IMR-90 (cell line): Measurements from ENCODE around the gene PRPF6. TPM values are rescaled to one million over a fixed set of nuclear protein-coding genes. Genes with fewer than 3 reads are reported as not detected.

Experiments
- ATAC-seq: fragments of 200-7000 bp; cut with Tn5 transposase; 2 replicates; pipeline ENCODE4 v1.9.1; 2020; ENCODE audit warnings: low read depth, mild to moderate bottlenecking, moderate library complexity
- BruUV-seq: library from RNA; stranded (reverse); fragments of 400-500 nt; replicated peaks from 2 replicates; lab custom pipeline; 2021; lab: Mats Ljungman, UMichigan
- CTCF ChIA-PET: fragments of 300-600 bp; formaldehyde crosslinking; extraction: SDS; loops from one replicate; lab custom pipeline; 2021; ENCODE audit warnings: antibody characterized with exemption; lab: Yijun Ruan, JAX
- POLR2A ChIA-PET: fragments of 300-600 bp; sonication (Branson Sonifier 250); formaldehyde crosslinking; loops from one replicate; lab custom pipeline; 2022; ENCODE audit warnings: antibody characterized with exemption; ENCODE audit not compliant: unreplicated experiment; lab: Charles Lee
- DNase-seq: peaks from one replicate; pipeline ENCODE4 v3.0.0; 2013
- H2AFZ ChIP-seq: replicated peaks from 2 replicates; pipeline ENCODE3; 2013; ENCODE audit warnings: low read length, mild to moderate bottlenecking; ENCODE audit not compliant: poor library complexity
- H2AK5ac ChIP-seq: 2 replicates; pipeline ENCODE4 v1.6.1; 2013; ENCODE audit warnings: low read depth, low read length, inconsistent platforms
- H2AK9ac ChIP-seq: replicated peaks from 2 replicates; pipeline ENCODE3; 2013; ENCODE audit warnings: mild to moderate bottlenecking, low read depth, low read length, moderate library complexity; ENCODE audit not compliant: poor library complexity
- H2BK120ac ChIP-seq: 2 replicates; pipeline ENCODE4 v1.6.1; 2013; ENCODE audit warnings: low read depth, low read length, inconsistent platforms
- H2BK15ac ChIP-seq: 3 replicates; pipeline ENCODE4 v1.6.1; 2013; ENCODE audit warnings: low read depth, low read length, inconsistent platforms
- H2BK20ac ChIP-seq: 2 replicates; pipeline ENCODE4 v1.6.1; 2013; ENCODE audit warnings: low read depth, mild to moderate bottlenecking, inconsistent platforms, low read length, moderate library complexity
- H2BK5ac ChIP-seq: 2 replicates; pipeline ENCODE4 v1.6.1; 2013; ENCODE audit warnings: mild to moderate bottlenecking, low read depth, low read length, inconsistent platforms; ENCODE audit not compliant: poor library complexity, severe bottlenecking
- H3K14ac ChIP-seq: replicated peaks from 2 replicates; pipeline ENCODE4 v1.6.1; 2013; ENCODE audit warnings: low read depth, low read length, inconsistent platforms
- H3K18ac ChIP-seq: 2 replicates; pipeline ENCODE4 v1.6.1; 2013; ENCODE audit warnings: low read depth, low read length, control low read depth
- H3K23ac ChIP-seq: 2 replicates; pipeline ENCODE4 v1.6.1; 2013; ENCODE audit warnings: low read depth, low read length, inconsistent platforms
- H3K27ac ChIP-seq: 2 replicates; pipeline ENCODE4 v1.5.1; 2013; ENCODE audit warnings: mild to moderate bottlenecking, control low read depth, low read length; ENCODE audit not compliant: insufficient read depth
- H3K27me3 ChIP-seq: 2 replicates; pipeline ENCODE4 v1.6.1; 2013; ENCODE audit warnings: low read length; ENCODE audit not compliant: control insufficient read depth, insufficient read depth
- H3K36me3 ChIP-seq: 2 replicates; pipeline ENCODE4 v1.6.1; 2013; ENCODE audit warnings: low read length, mixed read lengths; ENCODE audit not compliant: control insufficient read depth, insufficient read depth
- H3K4ac ChIP-seq: 2 replicates; pipeline ENCODE4 v1.6.1; 2013; ENCODE audit warnings: low read depth, low read length, inconsistent platforms
- H3K4me1 ChIP-seq: 2 replicates; pipeline ENCODE4 v1.6.1; 2013; ENCODE audit warnings: low read length, mixed read lengths; ENCODE audit not compliant: control insufficient read depth, insufficient read depth
- H3K4me2 ChIP-seq: 2 replicates; pipeline ENCODE4 v1.6.1; 2013; ENCODE audit warnings: low read depth, mild to moderate bottlenecking, control low read depth, low read length, moderate library complexity
- H3K4me3 ChIP-seq: 2 replicates; pipeline ENCODE4 v1.5.1; 2013; ENCODE audit warnings: low read depth, mild to moderate bottlenecking, control low read depth, low read length, moderate library complexity; ENCODE audit not compliant: insufficient read depth
- H3K56ac ChIP-seq: 2 replicates; pipeline ENCODE4 v1.6.1; 2013; ENCODE audit warnings: low read length, inconsistent platforms; ENCODE audit not compliant: insufficient read depth; ENCODE audit errors: extremely low read depth
- H3K79me1 ChIP-seq, 2 experiments: 2 replicates each; pipeline ENCODE4 v1.6.1; 2013; ENCODE audit warnings: low read length in 2 of 2, inconsistent platforms in 1 of 2, low read depth in 1 of 2
- H3K9ac ChIP-seq: 2 replicates; pipeline ENCODE4 v1.6.1; 2013; ENCODE audit warnings: low read depth, low read length, control low read depth
- H3K9me1 ChIP-seq: 2 replicates; pipeline ENCODE4 v1.6.1; 2013; ENCODE audit warnings: low read length, inconsistent platforms; ENCODE audit not compliant: insufficient read depth
- H3K9me3 ChIP-seq: 2 replicates; pipeline ENCODE4 v1.6.1; 2013; ENCODE audit warnings: low read length; ENCODE audit not compliant: control insufficient read depth, insufficient read depth
- H4K20me1 ChIP-seq: 2 replicates; pipeline ENCODE4 v1.6.1; 2013; ENCODE audit warnings: low read length, inconsistent platforms; ENCODE audit not compliant: insufficient read depth
- H4K5ac ChIP-seq: 2 replicates; pipeline ENCODE4 v1.6.1; 2013; ENCODE audit warnings: mild to moderate bottlenecking, low read depth, low read length, control low read depth
- H4K8ac ChIP-seq, 2 experiments: 2 replicates each; pipeline ENCODE4 v1.6.1; 2013; ENCODE audit warnings: low read depth in 2 of 2, low read length in 2 of 2, control low read depth in 1 of 2, inconsistent platforms in 1 of 2
- H4K91ac ChIP-seq: 2 replicates; pipeline ENCODE4 v1.6.1; 2013; ENCODE audit warnings: low read depth, low read length, inconsistent platforms; ENCODE audit not compliant: insufficient read depth
- BHLHE40 ChIP-seq: fragments of 150-350 bp; IDR thresholded peaks from 2 replicates; pipeline ENCODE4 v1.6.1; 2016; ENCODE audit warnings: mild to moderate bottlenecking, low read depth, low read length
- CEBPB ChIP-seq: IDR thresholded peaks from 2 replicates; pipeline ENCODE4 v1.6.1; 2012; ENCODE audit warnings: low read depth, low read length, improper control_type of control experiment
- CHD1 ChIP-seq: IDR thresholded peaks from 2 replicates; pipeline ENCODE4 v1.6.1; 2012; ENCODE audit warnings: low read depth, low read length, improper control_type of control experiment
- CTCF ChIP-seq: conservative IDR thresholded peaks from 2 replicates; pipeline ENCODE4 v1.5.1; 2012; ENCODE audit warnings: mild to moderate bottlenecking, low read depth, low read length, improper control_type of control experiment
- ELK1 ChIP-seq: fragments of 150-350 bp; IDR thresholded peaks from 2 replicates; pipeline ENCODE4 v1.6.1; 2016; ENCODE audit warnings: low read depth, mild to moderate bottlenecking, low read length, moderate library complexity, borderline replicate concordance
- FOS ChIP-seq: fragments of 150-350 bp; IDR thresholded peaks from 2 replicates; pipeline ENCODE4 v1.6.1; 2016; ENCODE audit warnings: low read depth, low read length
- MAFK ChIP-seq: IDR thresholded peaks from 2 replicates; pipeline ENCODE4 v1.6.1; 2012; ENCODE audit warnings: low read depth, low read length, improper control_type of control experiment
- MAZ ChIP-seq: IDR thresholded peaks from 2 replicates; pipeline ENCODE4 v1.6.1; 2012; ENCODE audit warnings: low read depth, mild to moderate bottlenecking, low read length, improper control_type of control experiment, moderate library complexity, borderline replicate concordance
- MXI1 ChIP-seq: IDR thresholded peaks from 2 replicates; pipeline ENCODE4 v1.6.1; 2012; ENCODE audit warnings: low read depth, mild to moderate bottlenecking, low read length, moderate library complexity, borderline replicate concordance
- NFE2L2 ChIP-seq: fragments of 150-350 bp; IDR thresholded peaks from 2 replicates; pipeline ENCODE4 v1.6.1; 2016; ENCODE audit warnings: low read depth, mild to moderate bottlenecking, low read length
- POLR2A ChIP-seq: IDR thresholded peaks from 2 replicates; pipeline ENCODE4 v1.6.1; 2012; ENCODE audit warnings: mild to moderate bottlenecking, low read depth, low read length
- RAD21 ChIP-seq: IDR thresholded peaks from 2 replicates; pipeline ENCODE4 v1.6.1; 2012; ENCODE audit warnings: low read length, improper control_type of control experiment
- RCOR1 ChIP-seq: IDR thresholded peaks from 2 replicates; pipeline ENCODE4 v1.6.1; 2012; ENCODE audit warnings: mild to moderate bottlenecking, low read length, improper control_type of control experiment; ENCODE audit not compliant: insufficient replicate concordance
- RFX5 ChIP-seq: IDR thresholded peaks from 2 replicates; pipeline ENCODE4 v1.8.0; 2012; ENCODE audit warnings: low read depth, mild to moderate bottlenecking, low read length, moderate library complexity
- SMC3 ChIP-seq: fragments of 150-350 bp; IDR thresholded peaks from 2 replicates; pipeline ENCODE4 v1.6.1; 2016; ENCODE audit warnings: low read depth, mild to moderate bottlenecking, antibody characterized with exemption, low read length, moderate library complexity
- USF2 ChIP-seq: fragments of 150-350 bp; IDR thresholded peaks from 2 replicates; pipeline ENCODE4 v1.6.1; 2017; ENCODE audit warnings: mild to moderate bottlenecking, antibody characterized with exemption, low read length, low read depth
- WGBS, 2 experiments: methylation state at CpG; one replicate each; pipeline versions ENCODE4 v1.1.5 to v1.1.7; 2013; ENCODE audit warnings: missing lambda C conversion rate in 2 of 2; ENCODE audit not compliant: insufficient read length in 1 of 2; ENCODE audit errors: extremely low coverage in 2 of 2; 5-methylcytosine and 5-hydroxymethylcytosine counted together
- dilution Hi-C: fragments of 300-500 bp; cut with HindIII; formaldehyde crosslinking; loops from one replicate; pipeline ENCODE4 v1.14.3; 2018; ENCODE audit warnings: low sequenced_read_pairs; ENCODE audit not compliant: unreplicated experiment
- in situ Hi-C: fragments of 300-500 bp; cut with MboI; formaldehyde crosslinking; loops from 3 replicates; pipeline ENCODE4 v1.14.3; 2019; ENCODE audit warnings: low sequenced_read_pairs, inconsistent platforms, mixed read lengths
- intact Hi-C: fragments of 100-400 bp; cut with micrococcal nuclease; formaldehyde crosslinking; loops from 2 replicates; pipeline ENCODE4 v1.10.0; 2022
- polyA plus RNA-seq, 3 experiments: library from polyadenylated mRNA; depleted of rRNA; stranded (reverse); fragments of >200 nt; gene quantifications; 2 replicates each; pipeline ENCODE4 v1.2.3, GENCODE V29; 2012; ENCODE audit warnings: low replicate concordance in 1 of 3
- total RNA-seq: library from RNA; depleted of rRNA; stranded (reverse); fragments of >200 nt; gene quantifications from 2 replicates; pipeline ENCODE4 v1.2.3, GENCODE V29; 2012

The PRPF6 gene
- total and polyA plus RNA-seq, 2 of the 4 experiments (the other 2 are of a cell fraction) = 43.5 to 71.3 TPM

- ATAC-seq (no peak), DNase-seq (no peak)
- no peak overlapping the region for H3K27ac ChIP-seq
- H2AFZ ChIP-seq = no peak overlapping the region
- ChIA-PET CTCF (no interaction called here), POLR2A (no interaction called here)
- no peak overlapping the region for H2AK5ac ChIP-seq
- no peak overlapping the region for H3K14ac ChIP-seq
- no peak overlapping the region for H3K23ac ChIP-seq
- H3K79me1 ChIP-seq = peaks cover 14 to 25% of the 10 kb centered on the region in 2 experiments
- H4K20me1 ChIP-seq = peaks cover 13% of the 10 kb centered on the region
- H2AK9ac ChIP-seq = no peak overlapping the region
- no peak overlapping the region for H4K8ac ChIP-seq
- intact Hi-C loops = no loop called here
- dilution Hi-C loops = no loop called here
- no peak overlapping the region for H2BK15ac ChIP-seq
- in situ Hi-C loops = no loop called here
- no peak overlapping the region for H4K5ac ChIP-seq
- peaks cover 5% of the 10 kb centered on the region for H3K9me1 ChIP-seq
- no peak overlapping the region for H3K4me2 ChIP-seq
- H3K36me3 ChIP-seq = peaks cover 46% of the 10 kb centered on the region
- no peak overlapping the region for H2BK5ac ChIP-seq
- H4K91ac ChIP-seq = no peak overlapping the region
- no peak overlapping the region for H3K9ac ChIP-seq
- H2BK20ac ChIP-seq = no peak overlapping the region
- TF ChIP-seq SMC3 = no peak
- no peak for TF ChIP-seq CTCF
- no peak for TF ChIP-seq RCOR1
- TF ChIP-seq RFX5 = no peak
- TF ChIP-seq USF2 = no peak
- no peak for TF ChIP-seq BHLHE40
- no peak for TF ChIP-seq NFE2L2
- TF ChIP-seq RAD21 = no peak
- TF ChIP-seq CEBPB = no peak
- no peak for TF ChIP-seq POLR2A
- no peak for TF ChIP-seq ELK1
- TF ChIP-seq CHD1 = no peak
- no peak for TF ChIP-seq MXI1
- no peak for TF ChIP-seq MAZ
- TF ChIP-seq MAFK = no peak
- TF ChIP-seq FOS = no peak
- H3K56ac ChIP-seq = no peak overlapping the region
- H3K27me3 ChIP-seq = no peaks in the 10 kb centered on the region
- H3K9me3 ChIP-seq = no peaks in the 10 kb centered on the region
- no peak overlapping the region for H3K4me3 ChIP-seq
- no TSS peak for BruUV-seq
- WGBS, 2 experiments = no CpG with 5 or more reads among the region's 2 CpGs
- H3K4ac ChIP-seq = no peak overlapping the region
- no peak overlapping the region for H3K18ac ChIP-seq
- no peak overlapping the region for H2BK120ac ChIP-seq
- peaks cover 6% of the 10 kb centered on the region; the same call in 1 of the 2 replicates for H3K4me1 ChIP-seq
These were observed 34.7 kb downstream of the PRPF6 start for GRCh38 chr20:64015635-64016034.
